Measurements from ENCODE around the gene SULT1E1.
A peak's percentile ranks its signal among the peaks of the same experiment; 100 is the strongest.

Gene SULT1E1

DNA sequence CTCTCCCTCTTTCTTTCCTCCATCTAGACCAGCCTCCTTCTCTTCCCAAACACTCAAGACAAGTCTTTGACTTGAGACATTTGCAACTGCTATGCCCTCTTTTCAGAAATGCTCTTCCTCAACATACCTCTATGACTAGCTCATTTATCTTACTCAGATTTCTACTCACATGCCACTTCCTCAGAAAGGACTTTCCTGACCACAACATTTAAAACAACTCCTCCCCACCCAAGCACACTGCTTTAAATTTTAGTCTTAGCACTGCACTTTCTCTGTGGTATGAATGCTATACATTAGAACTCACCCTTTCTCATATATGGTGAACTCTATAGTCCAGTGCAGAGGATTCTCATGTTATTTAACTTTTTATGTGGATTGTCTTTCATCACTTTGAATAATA lies 28.4 kb upstream of the SULT1E1 start:
- TF ChIP-seq, protein P1, sequence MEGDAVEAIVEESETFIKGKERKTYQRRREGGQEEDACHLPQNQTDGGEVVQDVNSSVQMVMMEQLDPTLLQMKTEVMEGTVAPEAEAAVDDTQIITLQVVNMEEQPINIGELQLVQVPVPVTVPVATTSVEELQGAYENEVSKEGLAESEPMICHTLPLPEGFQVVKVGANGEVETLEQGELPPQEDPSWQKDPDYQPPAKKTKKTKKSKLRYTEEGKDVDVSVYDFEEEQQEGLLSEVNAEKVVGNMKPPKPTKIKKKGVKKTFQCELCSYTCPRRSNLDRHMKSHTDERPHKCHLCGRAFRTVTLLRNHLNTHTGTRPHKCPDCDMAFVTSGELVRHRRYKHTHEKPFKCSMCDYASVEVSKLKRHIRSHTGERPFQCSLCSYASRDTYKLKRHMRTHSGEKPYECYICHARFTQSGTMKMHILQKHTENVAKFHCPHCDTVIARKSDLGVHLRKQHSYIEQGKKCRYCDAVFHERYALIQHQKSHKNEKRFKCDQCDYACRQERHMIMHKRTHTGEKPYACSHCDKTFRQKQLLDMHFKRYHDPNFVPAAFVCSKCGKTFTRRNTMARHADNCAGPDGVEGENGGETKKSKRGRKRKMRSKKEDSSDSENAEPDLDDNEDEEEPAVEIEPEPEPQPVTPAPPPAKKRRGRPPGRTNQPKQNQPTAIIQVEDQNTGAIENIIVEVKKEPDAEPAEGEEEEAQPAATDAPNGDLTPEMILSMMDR (IDR thresholded peaks at IDR 0.05; ENCODE audit: extremely low read depth, insufficient read depth, missing control alignments): no peak
- no peak for DNase-seq (ENCODE audit: low spot score)
- in situ Hi-C loops (cut with MboI; ENCODE audit: low pct_unique_long_range_greater_than_20kb, low sequenced_read_pairs, unreplicated experiment): loop anchor here (25.0 kb wide), 1 partner anchor 201 kb away; no protein-coding TSS in a partner anchor

GRCh38 chr4:69882150-69882549 lies 22.2 kb upstream of the SULT1E1 start:
- in situ Hi-C loops (cut with MboI; ENCODE audit: low pct_unique_long_range_greater_than_20kb, low sequenced_read_pairs, unreplicated experiment): loop anchor here (25.0 kb wide), 1 partner anchor 195 kb away; no protein-coding TSS in a partner anchor
- no peak for DNase-seq (ENCODE audit: low spot score)
- TF ChIP-seq, protein P1 (IDR thresholded peaks at IDR 0.05; ENCODE audit: extremely low read depth, insufficient read depth, missing control alignments): no peak

GRCh38 chr4:69881173-69881773 lies 21.3 kb upstream of the SULT1E1 start:
- peak; percentile 2 for DNase-seq (ENCODE audit: low spot score)
- in situ Hi-C loops (cut with MboI; ENCODE audit: low pct_unique_long_range_greater_than_20kb, low sequenced_read_pairs, unreplicated experiment): loop anchor here (25.0 kb wide), 1 partner anchor 194 kb away; no protein-coding TSS in a partner anchor
- TF ChIP-seq, protein P1 (IDR thresholded peaks at IDR 0.05; ENCODE audit: extremely low read depth, insufficient read depth, missing control alignments): peak; percentile 81

DNA sequence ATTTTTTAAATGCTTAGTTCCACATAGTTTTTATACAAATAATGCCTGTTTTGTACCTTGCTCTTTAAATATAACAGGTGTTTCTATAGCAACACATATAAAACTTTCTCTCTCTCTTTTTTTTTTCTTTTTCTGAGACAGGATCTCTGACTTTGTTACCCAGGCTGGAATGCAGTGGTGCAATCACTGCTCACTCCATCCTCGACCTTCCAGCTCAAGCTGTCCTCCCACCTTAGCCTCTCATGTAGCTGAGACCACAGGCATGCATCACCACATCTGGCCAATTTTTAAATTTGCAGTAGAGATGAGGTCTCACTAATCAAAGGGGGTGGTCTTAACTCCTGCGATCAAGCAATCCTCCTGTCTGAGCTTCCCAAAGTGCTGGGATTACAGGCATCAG lies 18.3 kb upstream of the SULT1E1 start:
- no peak for DNase-seq (ENCODE audit: low spot score)
- TF ChIP-seq, protein P1 (IDR thresholded peaks at IDR 0.05; ENCODE audit: extremely low read depth, insufficient read depth, missing control alignments): no peak
- in situ Hi-C loops (cut with MboI; ENCODE audit: low pct_unique_long_range_greater_than_20kb, low sequenced_read_pairs, unreplicated experiment): loop anchor here (25.0 kb wide), 1 partner anchor 191 kb away; no protein-coding TSS in a partner anchor

DNA sequence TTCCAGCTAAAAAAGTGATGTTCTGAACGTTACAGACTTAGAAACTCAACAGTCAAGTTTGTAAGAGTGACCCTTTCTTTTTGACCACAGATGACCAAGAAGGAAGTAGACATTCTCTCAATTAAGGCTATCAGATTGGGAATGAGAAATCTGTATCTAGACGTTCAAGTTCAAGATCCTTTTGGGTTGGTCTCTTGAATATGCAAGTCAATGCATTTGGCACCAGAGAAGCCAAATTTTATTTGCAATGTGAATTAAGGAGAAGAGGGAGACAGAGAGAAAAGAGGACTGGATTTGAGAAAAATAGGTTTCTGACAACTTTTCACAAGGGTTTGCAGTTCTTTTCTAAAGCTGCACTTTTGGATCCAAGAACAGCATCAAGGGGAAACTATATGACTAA lies 17.5 kb upstream of the SULT1E1 start:
- in situ Hi-C loops (cut with MboI; ENCODE audit: low pct_unique_long_range_greater_than_20kb, low sequenced_read_pairs, unreplicated experiment): loop anchor here (25.0 kb wide), 1 partner anchor 190 kb away; no protein-coding TSS in a partner anchor
- TF ChIP-seq, protein P1 (IDR thresholded peaks at IDR 0.05; ENCODE audit: extremely low read depth, insufficient read depth, missing control alignments): no peak
- no peak for DNase-seq (ENCODE audit: low spot score)

DNA sequence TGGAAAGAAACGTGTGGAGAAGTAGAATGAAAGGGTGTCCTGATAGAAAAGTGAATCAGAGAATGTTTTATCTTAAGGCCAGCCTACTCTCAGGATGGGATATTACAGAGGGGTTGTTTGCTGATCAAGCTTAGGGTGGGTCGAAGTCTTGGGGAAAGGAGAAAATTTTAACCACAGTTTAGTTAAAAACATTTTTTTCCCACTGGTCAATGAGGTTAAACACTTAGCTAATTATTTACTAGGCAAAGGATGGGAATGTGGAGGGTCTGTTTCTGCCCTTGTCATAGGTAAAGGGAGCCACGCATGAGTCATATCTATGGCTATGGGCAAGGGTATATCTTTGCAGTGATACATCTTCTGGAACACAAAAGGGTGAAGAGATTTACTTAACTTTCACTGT lies 16.1 kb upstream of the SULT1E1 start:
- in situ Hi-C loops (cut with MboI; ENCODE audit: low pct_unique_long_range_greater_than_20kb, low sequenced_read_pairs, unreplicated experiment): loop anchor here (25.0 kb wide), 1 partner anchor 189 kb away; no protein-coding TSS in a partner anchor
- no peak for DNase-seq (ENCODE audit: low spot score)
- TF ChIP-seq, protein P1 (IDR thresholded peaks at IDR 0.05; ENCODE audit: extremely low read depth, insufficient read depth, missing control alignments): no peak

All from GM13977 (cell line).